A549 treated with CORT108297 at 1 μM for 4 hours (cell line): ENCODE data around the gene CPE. TPM values are rescaled to one million over a fixed set of nuclear protein-coding genes. Genes with fewer than 3 reads are reported as not detected.

ENCODE experiments used
- total RNA-seq: library from RNA; stranded (reverse); fragments of 200-300 nt; extraction: Qiagen RNA extraction; gene quantifications from 5 replicates; pipeline ENCODE4 v1.2.3, GENCODE V29; 2022

CPE gene
- total RNA-seq: 1.2 to 1.6 TPM (median 1.5 TPM) in 5 replicates

DNA sequence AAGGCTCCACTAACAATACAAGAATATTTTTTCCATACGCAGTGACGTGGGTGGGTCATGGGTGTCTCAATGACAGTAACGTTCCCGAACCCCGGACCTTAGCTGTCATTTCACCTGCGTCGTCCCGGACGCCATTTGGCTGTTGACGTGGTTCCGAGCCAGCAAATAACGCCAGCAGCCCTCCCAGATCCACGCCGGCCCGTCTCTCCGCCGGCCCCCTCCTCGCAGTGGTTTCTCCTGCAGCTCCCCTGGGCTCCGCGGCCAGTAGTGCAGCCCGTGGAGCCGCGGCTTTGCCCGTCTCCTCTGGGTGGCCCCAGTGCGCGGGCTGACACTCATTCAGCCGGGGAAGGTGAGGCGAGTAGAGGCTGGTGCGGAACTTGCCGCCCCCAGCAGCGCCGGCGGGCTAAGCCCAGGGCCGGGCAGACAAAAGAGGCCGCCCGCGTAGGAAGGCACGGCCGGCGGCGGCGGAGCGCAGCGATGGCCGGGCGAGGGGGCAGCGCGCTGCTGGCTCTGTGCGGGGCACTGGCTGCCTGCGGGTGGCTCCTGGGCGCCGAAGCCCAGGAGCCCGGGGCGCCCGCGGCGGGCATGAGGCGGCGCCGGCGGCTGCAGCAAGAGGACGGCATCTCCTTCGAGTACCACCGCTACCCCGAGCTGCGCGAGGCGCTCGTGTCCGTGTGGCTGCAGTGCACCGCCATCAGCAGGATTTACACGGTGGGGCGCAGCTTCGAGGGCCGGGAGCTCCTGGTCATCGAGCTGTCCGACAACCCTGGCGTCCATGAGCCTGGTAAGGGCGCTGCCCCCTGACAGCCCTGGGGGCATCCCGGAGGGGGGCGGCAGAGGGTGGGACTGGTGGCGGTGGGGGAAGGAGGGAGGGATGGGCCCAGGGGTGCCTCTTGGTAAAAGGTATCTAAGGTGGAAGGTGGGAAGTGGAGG lies at the start of gene CPE:
TSS of gene CPE (plus strand) at position 264 of the 933 bp plus-strand sequence. CDS start at position 478, 214 bp downstream.

Other genes starting within 250 kb of the CPE start
- gene KLHL2, start 171.4 kb upstream of the CPE start, total RNA-seq: 10.6 to 13.8 TPM (median 12.7 TPM) in 5 replicates
- 17.8 to 22.1 TPM (median 18.5 TPM) in 5 replicates for gene MSMO1, start 51.3 kb upstream of the CPE start, total RNA-seq